Epithelial cell of esophagus (primary cell): ENCODE measurements around the gene LNPK.

Experiments
- DNase-seq: peaks from one replicate; pipeline ENCODE4 v3.0.0; 2010; ENCODE audit warnings: low read depth
- H3K4me3 ChIP-seq: 2 replicates; pipeline ENCODE4 v1.5.1; 2011; ENCODE audit warnings: mild to moderate bottlenecking, low read length, control low read depth
- CTCF ChIP-seq: IDR thresholded peaks from 2 replicates; pipeline ENCODE4 v1.5.1; 2011; ENCODE audit warnings: low read depth, mild to moderate bottlenecking, low read length, control low read depth, inconsistent platforms; ENCODE audit not compliant: insufficient read depth; ENCODE audit errors: missing control alignments

The LNPK gene

GRCh38 chr2:175932675-175933074 is 69.4 kb downstream of the LNPK start:
- no peak overlapping the region for H3K4me3 ChIP-seq
- no peak for DNase-seq
- no peak for TF ChIP-seq CTCF

DNA sequence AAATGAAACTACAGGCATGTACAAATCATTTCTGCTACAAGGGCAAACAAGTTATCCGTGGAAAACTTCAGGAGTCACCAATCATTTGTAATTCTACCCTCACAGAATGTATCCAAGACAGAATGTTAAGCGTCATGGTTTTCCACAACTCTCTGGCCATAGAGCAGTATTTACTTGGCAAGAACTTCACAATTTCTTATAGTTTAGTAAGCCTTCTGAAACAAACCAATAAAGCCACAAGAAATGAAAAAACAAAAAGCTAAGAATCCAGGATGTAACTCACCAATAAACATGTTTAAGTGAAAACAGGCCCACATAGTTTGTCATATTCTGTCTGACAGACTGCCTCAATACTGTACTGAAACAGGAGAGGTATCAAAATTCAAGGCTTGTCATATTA is 70.3 kb downstream of the LNPK start:
- no peak overlapping the region for H3K4me3 ChIP-seq
- DNase-seq, result no peak

DNA sequence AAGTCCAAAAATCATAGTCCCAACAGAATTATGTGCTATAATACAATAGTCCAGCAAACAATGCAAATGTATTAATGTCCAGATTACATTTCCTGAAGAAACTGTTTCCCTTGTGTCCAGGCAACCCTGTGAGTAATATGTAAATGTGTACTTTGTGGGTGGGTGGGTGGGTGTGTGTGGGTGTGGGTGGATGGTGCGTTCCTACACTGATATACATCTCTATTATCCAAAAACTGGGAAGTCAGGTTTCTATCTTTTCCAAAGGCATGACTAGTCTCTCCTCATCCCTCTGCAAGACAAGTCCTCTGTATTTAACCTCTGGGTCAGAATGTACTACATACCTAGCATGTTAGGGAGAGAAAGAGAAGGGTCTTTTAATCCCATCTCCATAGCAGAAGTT is 71.6 kb downstream of the LNPK start:
- no peak overlapping the region for H3K4me3 ChIP-seq
- TF ChIP-seq CTCF, result no peak
- peak; percentile 53 for DNase-seq

More for the DNA sequence above, 70.3 kb downstream of the LNPK start:
- no peak for TF ChIP-seq CTCF

DNA sequence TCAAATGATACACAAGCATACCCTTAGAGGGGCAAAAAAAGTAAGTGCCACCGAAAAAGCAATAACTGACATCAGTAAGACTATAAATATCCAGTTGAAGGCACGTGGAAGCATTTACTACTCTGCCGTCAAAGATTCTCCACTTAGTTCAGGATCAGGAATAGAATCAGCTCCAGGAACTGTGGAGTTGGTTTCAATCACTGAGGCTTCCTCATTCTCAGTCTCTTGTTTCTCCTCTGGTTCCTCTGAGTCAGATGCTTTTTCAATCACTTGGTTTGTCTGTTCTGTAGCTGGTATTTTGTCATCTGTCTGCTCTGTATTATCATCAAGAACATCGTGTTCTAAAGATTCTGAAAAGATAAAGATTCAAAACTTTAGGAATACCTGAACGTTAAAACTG is 72.2 kb downstream of the LNPK start:
- TF ChIP-seq CTCF, result no peak
- DNase-seq, result peak; percentile 38
- H3K4me3 ChIP-seq, result no peak overlapping the region

DNA sequence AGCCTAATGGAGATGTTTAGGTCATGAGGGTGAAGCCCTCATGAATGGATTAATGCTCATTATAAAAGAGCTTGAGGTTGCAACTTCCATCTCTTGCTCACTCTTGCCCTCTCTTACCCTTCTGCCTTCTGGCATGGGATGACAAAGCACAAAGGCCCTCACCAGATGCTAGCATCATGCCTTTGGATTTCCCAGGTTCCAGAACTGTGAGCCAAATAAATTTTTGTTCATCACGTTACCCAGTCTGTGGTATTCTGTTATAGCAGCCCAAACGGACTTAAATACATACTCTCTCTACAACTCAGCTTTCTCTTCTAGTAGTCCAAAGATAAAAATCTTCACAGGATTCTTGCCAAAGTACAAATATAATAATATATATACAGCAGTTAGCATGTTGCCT is 75.8 kb downstream of the LNPK start:
- H3K4me3 ChIP-seq, result no peak overlapping the region
- peak; percentile 13 for DNase-seq
- TF ChIP-seq CTCF, result no peak

DNA sequence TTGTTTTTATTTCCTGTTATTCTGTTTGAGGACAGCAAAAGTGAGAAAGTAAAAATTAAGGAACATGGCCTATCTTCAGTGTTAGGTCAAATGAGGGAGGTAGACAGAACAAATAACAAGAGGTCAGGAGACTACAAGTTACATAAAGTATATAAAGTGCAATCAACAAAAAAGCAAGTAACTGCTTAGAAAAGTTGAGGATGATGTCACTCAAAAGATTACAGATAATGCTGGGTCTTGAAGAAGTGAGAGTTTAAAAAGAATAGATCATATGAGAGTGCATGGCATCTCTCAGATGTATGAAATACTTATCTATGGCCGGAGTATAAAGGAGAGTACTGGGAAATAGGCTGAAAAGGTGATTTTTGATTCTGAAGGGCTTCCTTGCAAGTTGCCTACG is 79.9 kb downstream of the LNPK start:
- TF ChIP-seq CTCF, result no peak
- no peak for DNase-seq
- no peak overlapping the region for H3K4me3 ChIP-seq

DNA sequence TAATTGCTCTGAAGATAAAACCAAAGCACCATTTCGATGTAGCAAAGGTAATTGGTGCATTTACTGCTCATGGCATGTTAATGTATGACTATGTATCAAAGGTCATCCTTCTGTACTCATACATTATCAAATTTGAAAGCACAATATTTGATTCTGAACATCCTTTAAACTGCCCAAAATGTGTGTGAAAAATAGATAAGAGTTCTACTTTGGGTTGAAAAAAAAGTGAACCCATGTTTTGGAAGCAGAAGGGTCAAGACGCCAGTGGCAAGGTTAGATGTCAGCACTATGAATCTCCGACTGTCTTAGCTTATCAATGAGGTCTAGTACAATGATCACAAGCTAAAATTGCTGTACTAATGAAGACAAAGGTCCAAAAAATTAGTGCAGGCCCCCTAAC is 83.1 kb downstream of the LNPK start:
- no peak for TF ChIP-seq CTCF
- no peak for DNase-seq
- H3K4me3 ChIP-seq, result no peak overlapping the region
